Astrocyte of the spinal cord (primary cell): ENCODE data around the gene CREBBP.

Experiments used
- DNase-seq: peaks from one replicate; pipeline ENCODE4 v3.0.0; 2011; ENCODE audit warnings: low read depth, low spot score
- H3K4me3 ChIP-seq: 2 replicates; pipeline ENCODE4 v1.5.1; 2011; ENCODE audit warnings: low read depth, mild to moderate bottlenecking, low read length, moderate library complexity
- CTCF ChIP-seq: IDR thresholded peaks from 2 replicates; pipeline ENCODE4 v1.5.1; 2012; ENCODE audit warnings: low read depth, mild to moderate bottlenecking, low read length, inconsistent platforms
- in situ Hi-C: cut with HindIII; loops from 2 replicates; pipeline ENCODE4 v1.10.0; 2017; ENCODE audit warnings: low sequenced_read_pairs

CREBBP gene

DNA sequence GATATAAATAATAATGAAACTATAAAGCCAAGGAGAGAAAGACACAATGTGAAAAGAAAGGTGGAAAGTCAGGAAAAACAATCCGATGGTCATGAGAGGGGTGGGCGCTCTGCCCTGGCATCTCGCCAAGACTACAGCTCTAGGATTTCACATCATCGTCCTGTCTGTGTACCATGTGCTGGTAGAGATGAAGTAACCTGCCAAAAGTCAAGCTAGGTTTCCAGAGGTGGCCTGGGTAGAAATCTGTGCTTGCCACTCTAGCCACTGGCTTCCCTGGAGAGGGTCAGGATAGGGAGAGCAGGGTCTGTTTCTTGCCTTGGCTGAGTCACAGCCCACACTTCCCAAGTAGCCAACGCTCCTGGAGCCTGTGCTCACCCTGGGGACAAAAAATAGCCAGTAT, 132.2 kb downstream of the CREBBP start:
- DNase-seq, result no peak
- no peak overlapping the region for H3K4me3 ChIP-seq
- in situ Hi-C loops, result no loop called here
- no peak for TF ChIP-seq CTCF

DNA sequence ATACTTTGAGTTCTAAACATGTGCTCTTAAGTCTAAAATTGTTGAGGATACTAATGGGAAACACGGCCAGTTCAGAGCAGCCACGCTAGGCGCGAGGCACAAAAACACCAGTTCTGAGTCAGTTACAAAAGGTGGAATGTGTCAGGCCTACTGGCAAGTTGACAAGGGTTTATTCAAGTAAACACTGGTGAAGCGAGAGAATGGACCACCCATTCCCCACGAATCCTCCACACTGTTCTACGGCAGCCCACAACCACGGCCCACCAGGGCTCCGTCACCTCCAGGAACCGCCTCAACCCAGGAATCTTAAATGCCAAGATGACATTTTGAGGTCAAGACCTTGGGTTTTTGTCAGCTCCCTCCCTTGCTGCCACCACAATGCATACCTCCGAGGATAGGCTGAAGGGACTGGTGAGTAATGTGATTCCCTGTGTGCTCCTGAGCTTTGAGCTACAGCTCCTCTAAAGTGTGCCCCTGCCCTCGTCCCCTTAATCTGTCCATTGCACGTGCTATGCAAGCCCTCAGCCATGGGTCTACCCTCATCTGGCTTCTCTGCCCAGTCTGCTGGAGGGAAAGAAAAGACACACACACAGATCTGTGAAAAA, 134.7 kb downstream of the CREBBP start:
- TF ChIP-seq CTCF, result no peak
- in situ Hi-C loops, result no loop called here
- peak; percentile 65 for DNase-seq
- H3K4me3 ChIP-seq, result no peak overlapping the region

GRCh38 chr16:3744018-3744417, 136.5 kb downstream of the CREBBP start:
- no peak for DNase-seq
- TF ChIP-seq CTCF, result no peak
- in situ Hi-C loops, result no loop called here
- no peak overlapping the region for H3K4me3 ChIP-seq

GRCh38 chr16:3740934-3741333, 139.6 kb downstream of the CREBBP start:
- no peak for DNase-seq
- no peak for TF ChIP-seq CTCF
- in situ Hi-C loops, result no loop called here

DNA sequence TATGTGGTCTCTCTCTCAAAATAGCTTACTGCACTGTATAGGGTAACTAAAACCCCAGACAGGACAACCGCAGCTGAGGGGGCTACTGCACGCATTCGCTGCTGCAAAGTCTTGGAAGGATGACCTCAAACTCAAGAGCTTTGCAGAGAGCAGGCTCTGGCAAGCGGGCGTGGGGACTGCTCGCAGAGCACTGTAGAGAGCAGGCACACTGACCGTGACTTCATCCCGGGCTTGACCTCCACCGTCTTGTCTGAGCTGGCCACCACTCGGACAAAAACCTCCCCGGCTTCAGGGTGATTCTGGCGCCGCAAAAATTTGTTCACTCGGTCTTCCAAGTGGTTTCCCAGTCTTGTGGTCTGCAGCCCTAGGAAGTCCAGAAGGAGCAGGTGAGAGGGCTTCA, 140.3 kb downstream of the CREBBP start:
- in situ Hi-C loops, result no loop called here
- TF ChIP-seq CTCF, result no peak
- no peak overlapping the region for H3K4me3 ChIP-seq
- no peak for DNase-seq

More at GRCh38 chr16:3740934-3741333, 139.6 kb downstream of the CREBBP start:
- H3K4me3 ChIP-seq, result no peak overlapping the region

DNA sequence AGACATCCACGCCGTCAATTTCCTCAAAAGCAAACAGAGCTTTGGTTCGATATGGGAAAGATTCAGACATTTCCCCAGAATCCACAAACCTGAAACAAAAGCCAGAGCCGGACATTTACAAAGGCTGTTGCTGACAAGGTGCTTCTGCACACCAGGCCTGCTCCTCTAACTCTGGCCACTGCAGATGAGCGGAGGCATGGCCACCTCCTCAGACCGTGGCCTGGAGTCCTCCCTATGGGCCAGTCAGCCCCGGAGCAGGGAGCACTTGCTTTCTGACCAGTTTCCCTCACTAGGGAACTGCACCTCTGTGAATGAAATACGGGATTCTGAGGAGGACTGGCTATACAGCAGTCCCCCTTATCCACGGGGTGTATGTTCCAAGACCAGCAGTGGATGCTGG, 140.9 kb downstream of the CREBBP start:
- in situ Hi-C loops, result no loop called here
- DNase-seq, result no peak
- no peak for TF ChIP-seq CTCF
- H3K4me3 ChIP-seq, result no peak overlapping the region

DNA sequence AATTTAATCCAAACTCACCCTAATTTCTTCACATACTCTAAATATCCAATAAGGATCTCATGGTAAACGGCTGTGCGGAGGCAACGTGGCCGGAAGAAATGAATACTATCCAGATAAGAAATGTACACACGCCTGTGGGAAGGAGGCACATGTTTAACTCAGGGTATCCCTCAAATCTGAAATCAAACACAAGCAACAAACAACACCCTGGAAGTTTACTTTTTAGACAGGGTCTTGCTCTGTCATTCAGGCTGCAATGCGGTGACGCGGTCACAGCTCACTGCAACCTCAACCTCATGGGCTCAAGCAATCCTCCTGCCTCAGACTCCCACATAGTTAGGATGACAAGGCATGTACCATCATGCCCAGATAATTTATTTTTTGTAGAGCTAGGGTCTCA, 142.0 kb downstream of the CREBBP start:
- in situ Hi-C loops, result no loop called here
- no peak overlapping the region for H3K4me3 ChIP-seq
- DNase-seq, result no peak
- TF ChIP-seq CTCF, result no peak
